GM23338 (cell line): ENCODE measurements around the gene RPS2. TPM values are rescaled to one million over a fixed set of nuclear protein-coding genes. Genes with fewer than 3 reads are reported as not detected.

ENCODE experiments used
- ATAC-seq: fragments of 200-7000 bp; cut with Tn5 transposase; 3 replicates; pipeline ENCODE4 v1.9.1; 2020
- DNase-seq: peaks from one replicate; pipeline ENCODE4 v3.0.0-alpha.2; 2015; ENCODE audit warnings: low spot score
- H2AFZ ChIP-seq: fragments of 200-600 bp; sonication (generic); 2 replicates; pipeline ENCODE4 v1.8.0; 2016; ENCODE audit warnings: antibody characterized with exemption, mild to moderate bottlenecking, moderate library complexity
- H3F3A ChIP-seq: fragments of 200-600 bp; sonication (generic); replicated peaks from 2 replicates; pipeline ENCODE4 v1.8.0; 2017; ENCODE audit warnings: antibody characterized with exemption, mixed run types, low read depth
- H3K27ac ChIP-seq: fragments of 200-600 bp; sonication (generic); 2 replicates; pipeline ENCODE4 v1.6.1; 2016; ENCODE audit warnings: low read depth
- H3K27me3 ChIP-seq: fragments of 200-600 bp; sonication (generic); 2 replicates; pipeline ENCODE4 v1.8.0; 2016; ENCODE audit warnings: mild to moderate bottlenecking, mixed run types, moderate library complexity; ENCODE audit not compliant: insufficient read depth
- H3K36me3 ChIP-seq: fragments of 200-600 bp; sonication (generic); 2 replicates; pipeline ENCODE4 v1.8.0; 2016; ENCODE audit warnings: mild to moderate bottlenecking; ENCODE audit not compliant: insufficient read depth
- H3K4me1 ChIP-seq: fragments of 200-600 bp; sonication (generic); 2 replicates; pipeline ENCODE4 v1.8.0; 2016; ENCODE audit warnings: mild to moderate bottlenecking, moderate library complexity; ENCODE audit not compliant: insufficient read depth
- H3K4me2 ChIP-seq: fragments of 200-600 bp; sonication (generic); 2 replicates; pipeline ENCODE4 v1.7.1; 2017; ENCODE audit warnings: mixed run types
- H3K4me3 ChIP-seq: fragments of 200-600 bp; sonication (generic); 2 replicates; pipeline ENCODE4 v1.6.1; 2016; ENCODE audit warnings: mixed run types
- H3K79me2 ChIP-seq: fragments of 200-600 bp; sonication (generic); replicated peaks from 2 replicates; pipeline ENCODE4 v1.8.0; 2017; ENCODE audit warnings: mild to moderate bottlenecking; ENCODE audit not compliant: insufficient read depth
- H3K9me2 ChIP-seq: fragments of 200-600 bp; sonication (generic); 2 replicates; pipeline ENCODE4 v1.8.0; 2017; ENCODE audit not compliant: insufficient read depth
- H4K20me1 ChIP-seq: fragments of 200-600 bp; sonication (generic); replicated peaks from 2 replicates; pipeline ENCODE4 v1.8.0; 2017; ENCODE audit warnings: mild to moderate bottlenecking; ENCODE audit not compliant: insufficient read depth
- H3K27ac Mint-ChIP-seq: 2 replicates; pipeline ENCODE4 v1.8.0; 2020; ENCODE audit warnings: inconsistent platforms, mild to moderate bottlenecking, moderate library complexity, mixed read lengths
- H3K27me3 Mint-ChIP-seq: 3 replicates; pipeline ENCODE4 v1.8.0; 2022; ENCODE audit warnings: low read depth, mild to moderate bottlenecking, moderate library complexity, mixed read lengths, inconsistent platforms; ENCODE audit not compliant: insufficient read depth, poor library complexity
- H3K36me3 Mint-ChIP-seq: 3 replicates; pipeline ENCODE4 v1.8.0; 2021; ENCODE audit warnings: low read depth, mild to moderate bottlenecking, inconsistent platforms, moderate library complexity, mixed read lengths
- H3K4me1 Mint-ChIP-seq: 3 replicates; pipeline ENCODE4 v1.8.0; 2020; ENCODE audit warnings: mild to moderate bottlenecking, inconsistent platforms, mixed read lengths
- H3K4me3 Mint-ChIP-seq: 3 replicates; pipeline ENCODE4 v1.8.0; 2021; ENCODE audit warnings: moderate library complexity, mild to moderate bottlenecking, inconsistent platforms, mixed read lengths
- H3K9me3 Mint-ChIP-seq: 3 replicates; pipeline ENCODE4 v1.8.0; 2020; ENCODE audit warnings: moderate library complexity, mild to moderate bottlenecking, inconsistent platforms, mixed read lengths
- CREB1 ChIP-seq: fragments of 250-450 bp; sonication (Bioruptor Pico); IDR thresholded peaks from 2 replicates; pipeline ENCODE4 v1.5.0; 2020; ENCODE audit warnings: low read depth, mild to moderate bottlenecking, moderate library complexity
- EZH2 ChIP-seq: fragments of 200-600 bp; sonication (generic); IDR thresholded peaks from one replicate; pipeline ENCODE4 v1.8.0; 2017; ENCODE audit warnings: antibody characterized with exemption, mild to moderate bottlenecking, low read depth; ENCODE audit not compliant: unreplicated experiment
- EZH2phosphoT487 ChIP-seq: fragments of 200-600 bp; sonication (generic); IDR thresholded peaks from one replicate; pipeline ENCODE4 v1.8.1; 2018; ENCODE audit warnings: antibody characterized with exemption; ENCODE audit not compliant: unreplicated experiment
- JUNB ChIP-seq: IDR thresholded peaks from one replicate; pipeline ENCODE4 v1.6.1; 2016; ENCODE audit warnings: antibody characterized with exemption; ENCODE audit not compliant: unreplicated experiment
- NANOG ChIP-seq: IDR thresholded peaks from 2 replicates; pipeline ENCODE4 v1.6.1; 2016; ENCODE audit warnings: antibody characterized with exemption, borderline replicate concordance
- POLR2AphosphoS5 ChIP-seq: IDR thresholded peaks from 2 replicates; pipeline ENCODE4 v1.6.1; 2016; ENCODE audit warnings: antibody characterized with exemption, low read depth
- STAT1 ChIP-seq: IDR thresholded peaks from one replicate; pipeline ENCODE4 v1.6.1; 2016; ENCODE audit warnings: antibody characterized with exemption; ENCODE audit not compliant: unreplicated experiment
- ZNF114 ChIP-seq: fragments of 250-450 bp; sonication (Bioruptor Pico); IDR thresholded peaks from 2 replicates; pipeline ENCODE4 v1.5.0; 2020; ENCODE audit warnings: mild to moderate bottlenecking, moderate library complexity
- ZNF331 ChIP-seq: fragments of 250-450 bp; sonication (Bioruptor Pico); IDR thresholded peaks from 2 replicates; pipeline ENCODE4 v1.5.0; 2020; ENCODE audit warnings: low read depth, mild to moderate bottlenecking, moderate library complexity
- polyA plus RNA-seq: library from polyadenylated mRNA; unstranded; fragments of >200 nt; fragmentation: Nextera tagmentation; extraction: Ambion mirVana; gene quantifications from 2 replicates; pipeline ENCODE4 v1.2.1, GENCODE V29; 2016
- total RNA-seq: library from RNA; depleted of rRNA; stranded (reverse); fragments of >200 nt; shearing (Covaris generic); gene quantifications from 2 replicates; pipeline ENCODE4 v1.2.3, GENCODE V29; 2014
- TF ChIP-seq, protein P1 (sequence below): IDR thresholded peaks from 2 replicates; pipeline ENCODE4 v1.6.1; 2016; ENCODE audit warnings: antibody characterized with exemption
- TF ChIP-seq, protein P2 (sequence below): IDR thresholded peaks from one replicate; pipeline ENCODE4 v1.6.1; 2018; ENCODE audit warnings: antibody characterized with exemption; ENCODE audit not compliant: unreplicated experiment
- TF ChIP-seq, protein P3 (sequence below), 2 experiments: fragments of 200-600 bp in 1 of 2; sonication (generic) in 1 of 2; conservative IDR thresholded peaks; 2 replicates each; pipeline versions ENCODE4 v1.5.1 to v1.6.1; 2016 to 2017; ENCODE audit warnings: antibody characterized with exemption in 2 of 2, low read depth in 2 of 2, mild to moderate bottlenecking in 2 of 2, moderate library complexity in 1 of 2
- TF ChIP-seq, protein P4 (sequence below): fragments of 250-450 bp; sonication (Bioruptor Pico); IDR thresholded peaks from 2 replicates; pipeline ENCODE4 v1.5.0; 2020; ENCODE audit warnings: mild to moderate bottlenecking, moderate library complexity

The RPS2 gene
- total and polyA plus RNA-seq, 2 experiments from 2014 or later, result 3,786 to 3,992 TPM

DNA sequence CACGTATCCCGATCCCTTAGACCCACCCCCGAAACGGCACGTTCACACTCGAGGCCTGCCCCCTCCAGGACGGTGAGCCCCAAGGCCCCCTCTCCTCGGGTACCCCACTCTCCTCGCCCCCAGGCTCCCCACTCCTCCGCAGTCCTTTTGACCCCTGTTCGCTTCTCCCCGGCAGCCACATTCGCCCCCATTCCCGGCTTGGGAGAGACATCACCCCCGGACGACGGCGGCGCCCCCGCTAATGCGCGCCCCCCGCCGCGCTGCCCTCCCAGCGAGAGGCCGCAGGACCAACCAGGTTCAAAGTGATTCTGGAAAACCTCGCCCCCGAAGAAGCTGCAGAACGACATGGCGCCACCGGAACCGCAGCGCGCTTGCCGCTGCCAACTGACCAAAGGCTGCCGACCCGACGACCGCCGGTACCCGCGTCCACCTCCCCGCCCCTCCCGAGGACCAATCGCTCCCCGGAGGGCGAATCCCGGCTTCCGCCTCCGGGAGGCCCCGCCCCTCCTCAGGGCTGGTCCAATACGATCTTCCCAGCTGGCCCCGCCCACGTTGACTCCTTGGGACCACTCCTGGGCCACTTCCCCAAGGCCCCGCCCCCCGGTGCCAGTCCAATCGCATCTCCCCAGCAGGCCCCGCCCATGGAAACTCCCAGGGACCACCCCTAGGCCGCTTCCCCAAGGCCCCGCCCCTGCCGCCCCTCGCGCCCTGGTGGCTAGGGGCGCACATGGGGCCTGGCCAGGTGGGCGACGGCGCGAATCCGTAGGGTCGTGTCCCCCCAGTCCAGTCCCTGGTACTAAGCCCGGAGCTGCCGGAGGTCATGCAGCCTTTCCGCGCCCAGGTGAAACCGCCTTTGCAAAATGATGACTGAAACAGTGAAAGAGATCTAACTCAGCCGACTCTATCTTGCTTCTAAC lies 21.6 kb downstream of the RPS2 start, which contains the start of gene MSRB1:
Gene MSRB1, minus strand, starts transcription at position 390 of the 917 bp plus-strand sequence. Its CDS starts 43 bp downstream, at position 347.
- Histone ChIP-seq H3K79me2 (no peaks in the 10 kb centered on the region), H3K36me3 (no peaks in the 10 kb centered on the region), H3F3A (0 out of 2 replicates have a peak, but pooled peaks cover 10% of the 10 kb centered on the region), H3K27ac (no peak within 1 kb of the TSS), H4K20me1 (no peaks in the 10 kb centered on the region; the same call in 1 of the 2 replicates), H3K9me2 (no peaks in the 10 kb centered on the region), H3K27me3 (no peaks in the 10 kb centered on the region), H3K4me2 (peak within 1 kb of the TSS; percentile 93), H2AFZ (peak within 1 kb of the TSS; percentile 98), H3K4me3 (peak within 1 kb of the TSS; percentile 97), H3K4me1 (peaks cover 15% of the 10 kb centered on the region; the same call in 1 of the 2 replicates)
- peak within 1 kb of the TSS; percentile 85 for H3K4me3 Mint-ChIP-seq
- ATAC-seq, result peak; percentile 79
- H3K9me3 Mint-ChIP-seq, result no peaks in the 10 kb centered on the region
- peaks cover 13% of the 10 kb centered on the region for H3K36me3 Mint-ChIP-seq
- H3K27me3 Mint-ChIP-seq, result peaks cover 14% of the 10 kb centered on the region
- H3K4me1 Mint-ChIP-seq, result peaks cover 20% of the 10 kb centered on the region
- DNase-seq, result peak; percentile 100
- no peak within 1 kb of the TSS for H3K27ac Mint-ChIP-seq
- TF ChIP-seq, protein P1, sequence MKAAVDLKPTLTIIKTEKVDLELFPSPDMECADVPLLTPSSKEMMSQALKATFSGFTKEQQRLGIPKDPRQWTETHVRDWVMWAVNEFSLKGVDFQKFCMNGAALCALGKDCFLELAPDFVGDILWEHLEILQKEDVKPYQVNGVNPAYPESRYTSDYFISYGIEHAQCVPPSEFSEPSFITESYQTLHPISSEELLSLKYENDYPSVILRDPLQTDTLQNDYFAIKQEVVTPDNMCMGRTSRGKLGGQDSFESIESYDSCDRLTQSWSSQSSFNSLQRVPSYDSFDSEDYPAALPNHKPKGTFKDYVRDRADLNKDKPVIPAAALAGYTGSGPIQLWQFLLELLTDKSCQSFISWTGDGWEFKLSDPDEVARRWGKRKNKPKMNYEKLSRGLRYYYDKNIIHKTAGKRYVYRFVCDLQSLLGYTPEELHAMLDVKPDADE, result no peak
- TF ChIP-seq EZH2 (no peak), ZNF114 (CRISPR knock-in tag) (no peak), STAT1 (no peak), NANOG (no peak), EZH2phosphoT487 (no peak), ZNF331 (no peak), CREB1 (CRISPR knock-in tag) (no peak), JUNB (no peak), POLR2AphosphoS5 (peak; percentile 94)
- TF ChIP-seq, protein P2, sequence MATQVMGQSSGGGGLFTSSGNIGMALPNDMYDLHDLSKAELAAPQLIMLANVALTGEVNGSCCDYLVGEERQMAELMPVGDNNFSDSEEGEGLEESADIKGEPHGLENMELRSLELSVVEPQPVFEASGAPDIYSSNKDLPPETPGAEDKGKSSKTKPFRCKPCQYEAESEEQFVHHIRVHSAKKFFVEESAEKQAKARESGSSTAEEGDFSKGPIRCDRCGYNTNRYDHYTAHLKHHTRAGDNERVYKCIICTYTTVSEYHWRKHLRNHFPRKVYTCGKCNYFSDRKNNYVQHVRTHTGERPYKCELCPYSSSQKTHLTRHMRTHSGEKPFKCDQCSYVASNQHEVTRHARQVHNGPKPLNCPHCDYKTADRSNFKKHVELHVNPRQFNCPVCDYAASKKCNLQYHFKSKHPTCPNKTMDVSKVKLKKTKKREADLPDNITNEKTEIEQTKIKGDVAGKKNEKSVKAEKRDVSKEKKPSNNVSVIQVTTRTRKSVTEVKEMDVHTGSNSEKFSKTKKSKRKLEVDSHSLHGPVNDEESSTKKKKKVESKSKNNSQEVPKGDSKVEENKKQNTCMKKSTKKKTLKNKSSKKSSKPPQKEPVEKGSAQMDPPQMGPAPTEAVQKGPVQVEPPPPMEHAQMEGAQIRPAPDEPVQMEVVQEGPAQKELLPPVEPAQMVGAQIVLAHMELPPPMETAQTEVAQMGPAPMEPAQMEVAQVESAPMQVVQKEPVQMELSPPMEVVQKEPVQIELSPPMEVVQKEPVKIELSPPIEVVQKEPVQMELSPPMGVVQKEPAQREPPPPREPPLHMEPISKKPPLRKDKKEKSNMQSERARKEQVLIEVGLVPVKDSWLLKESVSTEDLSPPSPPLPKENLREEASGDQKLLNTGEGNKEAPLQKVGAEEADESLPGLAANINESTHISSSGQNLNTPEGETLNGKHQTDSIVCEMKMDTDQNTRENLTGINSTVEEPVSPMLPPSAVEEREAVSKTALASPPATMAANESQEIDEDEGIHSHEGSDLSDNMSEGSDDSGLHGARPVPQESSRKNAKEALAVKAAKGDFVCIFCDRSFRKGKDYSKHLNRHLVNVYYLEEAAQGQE, result peak; percentile 24
- TF ChIP-seq, protein P3, sequence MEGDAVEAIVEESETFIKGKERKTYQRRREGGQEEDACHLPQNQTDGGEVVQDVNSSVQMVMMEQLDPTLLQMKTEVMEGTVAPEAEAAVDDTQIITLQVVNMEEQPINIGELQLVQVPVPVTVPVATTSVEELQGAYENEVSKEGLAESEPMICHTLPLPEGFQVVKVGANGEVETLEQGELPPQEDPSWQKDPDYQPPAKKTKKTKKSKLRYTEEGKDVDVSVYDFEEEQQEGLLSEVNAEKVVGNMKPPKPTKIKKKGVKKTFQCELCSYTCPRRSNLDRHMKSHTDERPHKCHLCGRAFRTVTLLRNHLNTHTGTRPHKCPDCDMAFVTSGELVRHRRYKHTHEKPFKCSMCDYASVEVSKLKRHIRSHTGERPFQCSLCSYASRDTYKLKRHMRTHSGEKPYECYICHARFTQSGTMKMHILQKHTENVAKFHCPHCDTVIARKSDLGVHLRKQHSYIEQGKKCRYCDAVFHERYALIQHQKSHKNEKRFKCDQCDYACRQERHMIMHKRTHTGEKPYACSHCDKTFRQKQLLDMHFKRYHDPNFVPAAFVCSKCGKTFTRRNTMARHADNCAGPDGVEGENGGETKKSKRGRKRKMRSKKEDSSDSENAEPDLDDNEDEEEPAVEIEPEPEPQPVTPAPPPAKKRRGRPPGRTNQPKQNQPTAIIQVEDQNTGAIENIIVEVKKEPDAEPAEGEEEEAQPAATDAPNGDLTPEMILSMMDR (conservative IDR thresholded peaks at IDR 0.05; ENCODE audit: low read depth in 2 of 2), result 0 out of 4 replicates have a peak, but pooled peaks of 1 of the 2 experiments have one; percentile 4
- TF ChIP-seq, protein P4, sequence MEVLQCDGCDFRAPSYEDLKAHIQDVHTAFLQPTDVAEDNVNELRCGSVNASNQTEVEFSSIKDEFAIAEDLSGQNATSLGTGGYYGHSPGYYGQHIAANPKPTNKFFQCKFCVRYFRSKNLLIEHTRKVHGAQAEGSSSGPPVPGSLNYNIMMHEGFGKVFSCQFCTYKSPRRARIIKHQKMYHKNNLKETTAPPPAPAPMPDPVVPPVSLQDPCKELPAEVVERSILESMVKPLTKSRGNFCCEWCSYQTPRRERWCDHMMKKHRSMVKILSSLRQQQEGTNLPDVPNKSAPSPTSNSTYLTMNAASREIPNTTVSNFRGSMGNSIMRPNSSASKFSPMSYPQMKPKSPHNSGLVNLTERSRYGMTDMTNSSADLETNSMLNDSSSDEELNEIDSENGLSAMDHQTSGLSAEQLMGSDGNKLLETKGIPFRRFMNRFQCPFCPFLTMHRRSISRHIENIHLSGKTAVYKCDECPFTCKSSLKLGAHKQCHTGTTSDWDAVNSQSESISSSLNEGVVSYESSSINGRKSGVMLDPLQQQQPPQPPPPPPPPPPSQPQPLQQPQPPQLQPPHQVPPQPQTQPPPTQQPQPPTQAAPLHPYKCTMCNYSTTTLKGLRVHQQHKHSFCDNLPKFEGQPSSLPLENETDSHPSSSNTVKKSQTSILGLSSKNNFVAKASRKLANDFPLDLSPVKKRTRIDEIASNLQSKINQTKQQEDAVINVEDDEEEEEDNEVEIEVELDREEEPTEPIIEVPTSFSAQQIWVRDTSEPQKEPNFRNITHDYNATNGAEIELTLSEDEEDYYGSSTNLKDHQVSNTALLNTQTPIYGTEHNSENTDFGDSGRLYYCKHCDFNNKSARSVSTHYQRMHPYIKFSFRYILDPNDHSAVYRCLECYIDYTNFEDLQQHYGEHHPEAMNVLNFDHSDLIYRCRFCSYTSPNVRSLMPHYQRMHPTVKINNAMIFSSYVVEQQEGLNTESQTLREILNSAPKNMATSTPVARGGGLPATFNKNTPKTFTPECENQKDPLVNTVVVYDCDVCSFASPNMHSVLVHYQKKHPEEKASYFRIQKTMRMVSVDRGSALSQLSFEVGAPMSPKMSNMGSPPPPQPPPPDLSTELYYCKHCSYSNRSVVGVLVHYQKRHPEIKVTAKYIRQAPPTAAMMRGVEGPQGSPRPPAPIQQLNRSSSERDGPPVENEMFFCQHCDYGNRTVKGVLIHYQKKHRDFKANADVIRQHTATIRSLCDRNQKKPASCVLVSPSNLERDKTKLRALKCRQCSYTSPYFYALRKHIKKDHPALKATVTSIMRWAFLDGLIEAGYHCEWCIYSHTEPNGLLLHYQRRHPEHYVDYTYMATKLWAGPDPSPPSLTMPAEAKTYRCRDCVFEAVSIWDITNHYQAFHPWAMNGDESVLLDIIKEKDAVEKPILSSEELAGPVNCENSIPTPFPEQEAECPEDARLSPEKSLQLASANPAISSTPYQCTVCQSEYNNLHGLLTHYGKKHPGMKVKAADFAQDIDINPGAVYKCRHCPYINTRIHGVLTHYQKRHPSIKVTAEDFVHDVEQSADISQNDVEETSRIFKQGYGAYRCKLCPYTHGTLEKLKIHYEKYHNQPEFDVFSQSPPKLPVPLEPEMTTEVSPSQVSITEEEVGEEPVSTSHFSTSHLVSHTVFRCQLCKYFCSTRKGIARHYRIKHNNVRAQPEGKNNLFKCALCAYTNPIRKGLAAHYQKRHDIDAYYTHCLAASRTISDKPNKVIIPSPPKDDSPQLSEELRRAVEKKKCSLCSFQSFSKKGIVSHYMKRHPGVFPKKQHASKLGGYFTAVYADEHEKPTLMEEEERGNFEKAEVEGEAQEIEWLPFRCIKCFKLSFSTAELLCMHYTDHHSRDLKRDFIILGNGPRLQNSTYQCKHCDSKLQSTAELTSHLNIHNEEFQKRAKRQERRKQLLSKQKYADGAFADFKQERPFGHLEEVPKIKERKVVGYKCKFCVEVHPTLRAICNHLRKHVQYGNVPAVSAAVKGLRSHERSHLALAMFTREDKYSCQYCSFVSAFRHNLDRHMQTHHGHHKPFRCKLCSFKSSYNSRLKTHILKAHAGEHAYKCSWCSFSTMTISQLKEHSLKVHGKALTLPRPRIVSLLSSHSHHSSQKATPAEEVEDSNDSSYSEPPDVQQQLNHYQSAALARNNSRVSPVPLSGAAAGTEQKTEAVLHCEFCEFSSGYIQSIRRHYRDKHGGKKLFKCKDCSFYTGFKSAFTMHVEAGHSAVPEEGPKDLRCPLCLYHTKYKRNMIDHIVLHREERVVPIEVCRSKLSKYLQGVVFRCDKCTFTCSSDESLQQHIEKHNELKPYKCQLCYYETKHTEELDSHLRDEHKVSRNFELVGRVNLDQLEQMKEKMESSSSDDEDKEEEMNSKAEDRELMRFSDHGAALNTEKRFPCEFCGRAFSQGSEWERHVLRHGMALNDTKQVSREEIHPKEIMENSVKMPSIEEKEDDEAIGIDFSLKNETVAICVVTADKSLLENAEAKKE, result no peak
